HepG2 (cell line): ENCODE results near the gene SMIM45.

ENCODE experiments used
- FOXJ3 ChIP-seq: sonication (generic); formaldehyde crosslinking; IDR thresholded peaks from 2 replicates; pipeline ENCODE4 v1.4.0; 2020; ENCODE audit warnings: missing genetic modification reagents, mild to moderate bottlenecking, borderline replicate concordance
- HNRNPH1 ChIP-seq: fragments of 200-400 bp; formaldehyde crosslinking; optimal IDR thresholded peaks from 2 replicates; pipeline ENCODE3; 2017; ENCODE audit warnings: mild to moderate bottlenecking, low read depth, low read length
- HOXA9 ChIP-seq: sonication (generic); formaldehyde crosslinking; IDR thresholded peaks from 2 replicates; pipeline ENCODE4 v1.8.1; 2022; ENCODE audit warnings: missing genetic modification reagents, mild to moderate bottlenecking, moderate library complexity, borderline replicate concordance
- KDM2A ChIP-seq: sonication (generic); formaldehyde crosslinking; IDR thresholded peaks from 2 replicates; pipeline ENCODE4 v1.4.0; 2020; ENCODE audit warnings: low read depth, missing genetic modification reagents, borderline replicate concordance
- MED1 ChIP-seq: sonication (generic); formaldehyde crosslinking; IDR thresholded peaks from 2 replicates; pipeline ENCODE4 v1.4.0; 2020; ENCODE audit warnings: missing genetic modification reagents
- MED13 ChIP-seq: sonication (generic); formaldehyde crosslinking; IDR thresholded peaks from 2 replicates; pipeline ENCODE4 v1.5.0; 2020; ENCODE audit warnings: missing genetic modification reagents
- MIXL1 ChIP-seq: IDR thresholded peaks from 2 replicates; pipeline ENCODE4 v1.6.1; 2016
- MYNN ChIP-seq: sonication (generic); formaldehyde crosslinking; IDR thresholded peaks from 2 replicates; pipeline ENCODE4 v1.4.0; 2020; ENCODE audit warnings: mild to moderate bottlenecking, low read depth, missing genetic modification reagents
- NFYB ChIP-seq: sonication (generic); formaldehyde crosslinking; IDR thresholded peaks from 2 replicates; pipeline ENCODE4 v1.4.0; 2020; ENCODE audit warnings: missing genetic modification reagents
- PAWR ChIP-seq: sonication (generic); formaldehyde crosslinking; IDR thresholded peaks from 2 replicates; pipeline ENCODE4 v1.4.0; 2020; ENCODE audit warnings: missing genetic modification reagents, mild to moderate bottlenecking, borderline replicate concordance
- U2AF2 ChIP-seq: fragments of 200-400 bp; formaldehyde crosslinking; IDR thresholded peaks from 2 replicates; pipeline ENCODE4 v1.6.1; 2017; ENCODE audit warnings: low read depth, mild to moderate bottlenecking, low read length
- XRCC5 ChIP-seq: fragments of 200-400 bp; formaldehyde crosslinking; optimal IDR thresholded peaks from 2 replicates; pipeline ENCODE3; 2017; ENCODE audit warnings: mild to moderate bottlenecking, low read length
- ZFP41 ChIP-seq: sonication (generic); formaldehyde crosslinking; IDR thresholded peaks from 2 replicates; pipeline ENCODE4 v1.4.0; 2020; ENCODE audit warnings: mild to moderate bottlenecking, missing genetic modification reagents, borderline replicate concordance
- ZFP82 ChIP-seq: sonication (generic); formaldehyde crosslinking; IDR thresholded peaks from 2 replicates; pipeline ENCODE4 v1.5.1; 2020; ENCODE audit warnings: mild to moderate bottlenecking, missing genetic modification reagents, borderline replicate concordance
- ZNF101 ChIP-seq: sonication (generic); formaldehyde crosslinking; IDR thresholded peaks from 2 replicates; pipeline ENCODE4 v1.4.0; 2020; ENCODE audit warnings: mild to moderate bottlenecking, low read depth, missing genetic modification reagents, borderline replicate concordance
- ZNF121 ChIP-seq: sonication (generic); formaldehyde crosslinking; IDR thresholded peaks from 2 replicates; pipeline ENCODE4 v1.5.0; 2020; ENCODE audit warnings: mild to moderate bottlenecking, missing genetic modification reagents
- ZNF282 ChIP-seq: fragments of 450-650 bp; IDR thresholded peaks from 2 replicates; pipeline ENCODE4 v1.6.1; 2018; ENCODE audit not compliant: partially characterized antibody
- ZNF607 ChIP-seq: sonication (generic); formaldehyde crosslinking; IDR thresholded peaks from 2 replicates; pipeline ENCODE4 v1.5.1; 2020; ENCODE audit warnings: missing genetic modification reagents, mild to moderate bottlenecking, borderline replicate concordance
- ZNF724P ChIP-seq: sonication (generic); formaldehyde crosslinking; IDR thresholded peaks from 2 replicates; pipeline ENCODE4 v1.8.0; 2022; ENCODE audit warnings: missing genetic modification reagents, borderline replicate concordance
- ZNF792 ChIP-seq: IDR thresholded peaks from 2 replicates; pipeline ENCODE4 v1.6.1; 2016
- ZSCAN25 ChIP-seq: sonication (generic); formaldehyde crosslinking; IDR thresholded peaks from 2 replicates; pipeline ENCODE4 v1.8.0; 2022; ENCODE audit warnings: mild to moderate bottlenecking, missing genetic modification reagents
- TF ChIP-seq, protein P1 (sequence below): IDR thresholded peaks from 2 replicates; pipeline ENCODE4 v1.6.1; 2012; ENCODE audit warnings: inconsistent platforms
- TF ChIP-seq, protein P2 (sequence below): IDR thresholded peaks from 2 replicates; pipeline ENCODE4 v1.6.1; 2016; ENCODE audit warnings: low read depth, control low read depth
- TF ChIP-seq, protein P3 (sequence below), 2 experiments: sonication (generic) in 1 of 2; formaldehyde crosslinking in 1 of 2; IDR thresholded peaks; 2 replicates each; pipeline versions ENCODE4 v1.6.1 to v1.9.0; 2014 to 2022; ENCODE audit warnings: antibody characterized with exemption in 1 of 2, borderline replicate concordance in 1 of 2, inconsistent platforms in 1 of 2, low read depth in 1 of 2, missing genetic modification reagents in 1 of 2

Gene SMIM45

DNA sequence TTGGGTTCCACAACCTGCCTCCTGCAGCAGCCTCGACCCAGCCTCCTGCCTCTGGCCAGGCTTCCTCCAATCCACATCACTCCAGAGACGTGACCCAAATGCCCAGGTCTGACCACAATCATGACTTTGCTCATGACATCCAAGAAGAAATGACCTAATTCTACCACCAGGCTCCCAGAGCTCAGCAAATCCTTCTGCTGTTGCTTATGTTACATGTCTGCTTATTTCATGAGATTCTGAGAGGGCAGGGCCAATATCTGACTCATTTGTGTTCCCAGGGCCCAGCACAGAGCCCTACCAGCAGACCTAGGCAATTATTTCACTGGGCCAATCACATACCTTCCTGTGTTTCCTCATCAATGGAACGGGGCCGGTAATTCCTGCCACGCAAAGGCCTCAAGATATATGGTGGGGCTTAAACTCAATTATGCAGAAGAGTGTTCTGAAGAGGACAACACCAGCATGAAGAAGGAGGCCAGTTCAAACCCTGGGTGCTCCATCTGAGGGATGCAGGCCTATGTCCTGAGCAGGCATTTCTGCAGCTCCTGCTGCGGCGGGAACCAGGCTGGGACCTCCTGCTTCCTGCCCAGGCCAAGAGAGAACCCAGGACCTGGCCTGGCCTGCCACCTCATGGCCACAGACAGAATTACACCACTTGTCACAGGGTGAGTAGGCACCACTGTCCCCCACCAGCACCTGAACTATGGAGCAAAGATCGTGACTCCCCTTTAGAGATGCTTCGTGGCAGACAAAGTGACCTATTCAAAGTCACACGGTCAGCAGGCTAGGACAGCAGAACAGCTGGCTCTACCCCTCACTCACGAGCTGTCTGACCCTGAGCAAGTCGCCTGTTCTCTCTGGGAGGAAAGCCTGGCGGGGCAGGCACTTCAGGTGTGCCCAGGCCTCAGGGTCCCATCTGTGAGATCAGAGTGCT lies 10.9 kb upstream of the SMIM45 start (continued):
- TF ChIP-seq, protein P1, sequence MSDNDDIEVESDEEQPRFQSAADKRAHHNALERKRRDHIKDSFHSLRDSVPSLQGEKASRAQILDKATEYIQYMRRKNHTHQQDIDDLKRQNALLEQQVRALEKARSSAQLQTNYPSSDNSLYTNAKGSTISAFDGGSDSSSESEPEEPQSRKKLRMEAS, result peak; percentile 33; the same call in 1 of the 2 replicates
- no peak for TF ChIP-seq ZFP41 (CRISPR knock-in tag)
- no peak for TF ChIP-seq HOXA9 (CRISPR knock-in tag)
- no peak for TF ChIP-seq MED13
- TF ChIP-seq U2AF2, result no peak
- TF ChIP-seq NFYB, result no peak
- no peak for TF ChIP-seq ZNF724P (CRISPR knock-in tag)
- no peak for TF ChIP-seq ZNF101 (CRISPR knock-in tag)
- peak; percentile 46 for TF ChIP-seq XRCC5
- no peak for TF ChIP-seq HNRNPH1
- TF ChIP-seq MIXL1 (CRISPR knock-in tag), result 0 out of 2 replicates have a peak, but pooled peaks have one; percentile 43
- TF ChIP-seq ZNF607 (CRISPR knock-in tag), result no peak
- peak; percentile 58; the same call in 1 of the 2 replicates for TF ChIP-seq KDM2A (CRISPR knock-in tag)
- TF ChIP-seq FOXJ3 (CRISPR knock-in tag), result no peak
- no peak for TF ChIP-seq MYNN (CRISPR knock-in tag)
- no peak for TF ChIP-seq ZNF282
- no peak for TF ChIP-seq MED1 (CRISPR knock-in tag)
- TF ChIP-seq ZFP82, result no peak
- TF ChIP-seq, protein P2, sequence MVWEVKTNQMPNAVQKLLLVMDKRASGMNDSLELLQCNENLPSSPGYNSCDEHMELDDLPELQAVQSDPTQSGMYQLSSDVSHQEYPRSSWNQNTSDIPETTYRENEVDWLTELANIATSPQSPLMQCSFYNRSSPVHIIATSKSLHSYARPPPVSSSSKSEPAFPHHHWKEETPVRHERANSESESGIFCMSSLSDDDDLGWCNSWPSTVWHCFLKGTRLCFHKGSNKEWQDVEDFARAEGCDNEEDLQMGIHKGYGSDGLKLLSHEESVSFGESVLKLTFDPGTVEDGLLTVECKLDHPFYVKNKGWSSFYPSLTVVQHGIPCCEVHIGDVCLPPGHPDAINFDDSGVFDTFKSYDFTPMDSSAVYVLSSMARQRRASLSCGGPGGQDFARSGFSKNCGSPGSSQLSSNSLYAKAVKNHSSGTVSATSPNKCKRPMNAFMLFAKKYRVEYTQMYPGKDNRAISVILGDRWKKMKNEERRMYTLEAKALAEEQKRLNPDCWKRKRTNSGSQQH (CRISPR knock-in tag), result no peak
- TF ChIP-seq ZNF792 (CRISPR knock-in tag), result no peak
- no peak for TF ChIP-seq PAWR (CRISPR knock-in tag)
- TF ChIP-seq ZNF121 (CRISPR knock-in tag), result peak; percentile 28; the same call in 1 of the 2 replicates
- TF ChIP-seq ZSCAN25, result no peak
- TF ChIP-seq, protein P3, sequence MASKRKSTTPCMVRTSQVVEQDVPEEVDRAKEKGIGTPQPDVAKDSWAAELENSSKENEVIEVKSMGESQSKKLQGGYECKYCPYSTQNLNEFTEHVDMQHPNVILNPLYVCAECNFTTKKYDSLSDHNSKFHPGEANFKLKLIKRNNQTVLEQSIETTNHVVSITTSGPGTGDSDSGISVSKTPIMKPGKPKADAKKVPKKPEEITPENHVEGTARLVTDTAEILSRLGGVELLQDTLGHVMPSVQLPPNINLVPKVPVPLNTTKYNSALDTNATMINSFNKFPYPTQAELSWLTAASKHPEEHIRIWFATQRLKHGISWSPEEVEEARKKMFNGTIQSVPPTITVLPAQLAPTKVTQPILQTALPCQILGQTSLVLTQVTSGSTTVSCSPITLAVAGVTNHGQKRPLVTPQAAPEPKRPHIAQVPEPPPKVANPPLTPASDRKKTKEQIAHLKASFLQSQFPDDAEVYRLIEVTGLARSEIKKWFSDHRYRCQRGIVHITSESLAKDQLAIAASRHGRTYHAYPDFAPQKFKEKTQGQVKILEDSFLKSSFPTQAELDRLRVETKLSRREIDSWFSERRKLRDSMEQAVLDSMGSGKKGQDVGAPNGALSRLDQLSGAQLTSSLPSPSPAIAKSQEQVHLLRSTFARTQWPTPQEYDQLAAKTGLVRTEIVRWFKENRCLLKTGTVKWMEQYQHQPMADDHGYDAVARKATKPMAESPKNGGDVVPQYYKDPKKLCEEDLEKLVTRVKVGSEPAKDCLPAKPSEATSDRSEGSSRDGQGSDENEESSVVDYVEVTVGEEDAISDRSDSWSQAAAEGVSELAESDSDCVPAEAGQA (IDR thresholded peaks at IDR 0.05; ENCODE audit: low read depth), result no peak
- TF ChIP-seq, protein P3 (CRISPR knock-in tag; IDR thresholded peaks at IDR 0.05; ENCODE audit: borderline replicate concordance), result no peak
